Lung microvascular endothelial cell (primary cell): ENCODE measurements around the gene CACNA1E. TPM values are rescaled to one million over a fixed set of nuclear protein-coding genes. Genes with fewer than 3 reads are reported as not detected.

Experiments used
- DNase-seq, 2 donors: peaks; one replicate each; pipeline versions ENCODE4 v3.0.0 to v3.0.0-alpha.2; 2010; ENCODE audit warnings: low read depth in 2 of 2
- total RNA-seq: library from RNA; depleted of rRNA; stranded (reverse); fragments of >200 nt; gene quantifications from 2 replicates; pipeline ENCODE4 v1.2.1, GENCODE V29; 2014

The CACNA1E gene
- total RNA-seq, 1 donor from 2014 or later: under 0.01 TPM

- DNase-seq: no peak
Measured at GRCh38 chr1:181767001-181767708, 283.8 kb downstream of the CACNA1E start.

DNA sequence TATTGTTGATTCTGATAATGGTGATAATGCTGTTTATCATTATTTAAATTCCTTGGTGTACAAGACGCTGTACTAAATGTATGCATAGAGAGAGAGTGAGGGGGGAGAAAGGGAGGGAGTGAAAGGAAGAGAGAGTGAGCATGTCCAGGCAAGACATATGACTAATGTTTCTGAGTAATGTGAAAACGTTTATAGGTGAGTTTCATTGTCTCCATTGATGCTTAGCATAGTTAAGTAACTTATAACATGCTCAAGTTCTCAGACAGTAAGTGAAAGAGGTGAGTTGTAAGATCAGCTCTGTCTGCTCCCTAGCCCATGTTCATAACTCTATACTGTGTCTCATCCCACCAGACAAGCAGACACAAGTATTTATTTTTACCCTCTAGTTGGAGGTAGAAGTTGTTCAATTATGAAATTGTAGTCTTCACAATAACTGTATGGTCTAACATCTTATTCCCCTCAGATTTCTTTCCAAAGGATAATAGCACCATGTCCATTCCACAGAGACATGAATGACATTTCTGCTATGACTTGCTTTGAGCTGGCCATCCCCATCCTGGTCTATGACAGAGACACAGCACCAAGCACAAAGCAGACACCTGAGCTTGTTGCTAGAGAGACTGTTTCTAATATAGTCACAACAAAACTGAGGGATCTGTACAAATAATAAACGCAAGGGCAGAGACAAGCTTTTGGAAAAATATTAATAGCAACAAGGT lies 285.1 kb downstream of the CACNA1E start:
- no peak for DNase-seq

DNA sequence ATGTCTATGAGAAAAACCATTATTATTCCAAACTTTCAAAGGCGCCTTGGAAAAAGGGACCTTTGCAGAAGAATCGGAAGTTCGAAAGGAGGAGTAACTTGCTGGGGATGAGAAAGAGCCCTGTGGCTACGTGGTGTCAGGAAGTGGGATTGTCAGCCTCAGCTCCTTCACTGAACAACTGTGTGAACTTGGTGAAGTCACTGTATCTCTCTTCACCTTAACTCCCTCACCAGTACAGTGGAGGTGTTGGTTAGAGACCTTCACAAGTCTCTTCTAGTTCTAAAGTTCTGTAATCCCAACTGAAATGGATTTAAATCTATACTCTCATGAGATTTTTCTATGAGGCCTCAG lies 285.6 kb downstream of the CACNA1E start:
- no peak for DNase-seq

DNA sequence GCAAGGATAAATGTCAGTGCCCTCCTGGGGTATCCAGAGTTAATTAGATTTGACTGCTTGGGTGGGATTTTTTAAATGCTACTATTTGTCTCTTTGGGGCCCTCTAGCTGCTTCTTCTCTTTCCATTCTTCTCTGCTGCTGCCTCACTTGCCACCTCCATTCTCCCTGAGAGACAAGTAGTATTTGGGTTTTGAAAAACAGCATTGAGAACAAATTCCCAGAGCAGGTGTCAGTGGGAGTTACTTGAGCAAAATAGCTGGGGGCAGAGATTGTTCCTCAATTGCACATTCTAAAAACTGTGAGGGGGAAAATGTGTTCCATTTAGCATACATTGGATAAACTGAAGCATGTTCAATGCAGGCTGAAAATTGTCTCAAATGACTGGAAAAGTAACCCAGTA lies 286.5 kb downstream of the CACNA1E start:
- DNase-seq: no peak

- DNase-seq: no peak
Measured at GRCh38 chr1:181772714-181773113, 289.4 kb downstream of the CACNA1E start.

DNA sequence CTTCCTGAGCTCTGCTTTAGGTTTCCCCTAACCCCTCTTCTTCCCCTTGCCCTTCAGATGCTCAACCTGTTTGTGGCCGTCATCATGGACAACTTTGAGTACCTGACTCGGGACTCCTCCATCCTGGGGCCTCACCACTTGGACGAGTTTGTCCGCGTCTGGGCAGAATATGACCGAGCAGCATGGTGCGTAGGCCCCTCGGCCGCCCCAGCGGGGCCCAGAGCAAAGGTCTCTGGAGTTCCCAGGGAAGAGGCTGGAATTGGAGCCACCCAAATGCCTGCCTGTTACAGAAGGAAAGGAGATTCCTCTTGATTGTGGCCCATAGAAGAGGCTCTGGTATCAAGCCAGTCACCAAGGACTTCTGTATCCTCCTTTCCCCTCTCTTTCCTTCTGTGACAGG lies 292.7 kb downstream of the CACNA1E start:
- DNase-seq: no peak

DNA sequence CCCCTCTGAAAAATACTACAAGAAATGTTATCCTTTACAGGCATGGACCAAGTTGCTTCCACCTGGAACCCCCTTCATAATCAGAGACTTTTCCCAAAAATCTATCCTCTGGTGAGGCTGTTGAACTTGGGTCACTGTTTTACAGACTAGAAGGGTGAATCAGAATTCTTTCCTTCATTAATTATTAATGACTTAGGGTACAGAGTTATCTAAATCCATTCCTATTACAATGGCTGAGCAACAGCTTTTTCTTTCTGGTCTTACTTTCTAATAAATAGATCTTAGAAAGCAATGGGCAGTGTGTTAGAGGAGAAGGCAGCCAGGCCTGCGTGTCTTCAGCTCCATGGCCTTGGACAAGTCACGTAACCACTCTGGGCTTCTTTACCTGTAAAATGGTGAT lies 294.0 kb downstream of the CACNA1E start:
- DNase-seq: no peak

- DNase-seq: no peak
Measured at GRCh38 chr1:181777812-181778211, 294.5 kb downstream of the CACNA1E start.

- DNase-seq: no peak
Measured at GRCh38 chr1:181778640-181779260, 295.4 kb downstream of the CACNA1E start.

DNA sequence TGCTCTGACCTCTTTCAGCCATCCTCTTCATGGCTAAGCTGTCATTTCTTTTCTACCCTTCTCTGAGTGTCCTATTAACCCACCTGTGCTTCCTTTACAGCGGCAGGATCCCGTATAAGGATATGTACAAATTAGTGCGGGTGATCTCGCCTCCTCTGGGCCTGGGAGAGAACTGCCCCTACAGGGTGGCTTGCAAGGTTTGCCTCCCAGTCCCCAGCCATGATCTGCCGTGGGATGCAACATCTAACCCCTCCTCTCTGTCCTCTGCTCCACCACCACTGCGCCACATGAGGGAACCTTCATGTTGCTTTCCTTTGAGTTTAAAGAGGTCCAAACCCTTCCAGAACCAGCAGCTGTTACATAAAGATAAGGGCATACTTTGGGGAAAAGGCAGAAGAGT lies 296.0 kb downstream of the CACNA1E start:
- DNase-seq: no peak

DNA sequence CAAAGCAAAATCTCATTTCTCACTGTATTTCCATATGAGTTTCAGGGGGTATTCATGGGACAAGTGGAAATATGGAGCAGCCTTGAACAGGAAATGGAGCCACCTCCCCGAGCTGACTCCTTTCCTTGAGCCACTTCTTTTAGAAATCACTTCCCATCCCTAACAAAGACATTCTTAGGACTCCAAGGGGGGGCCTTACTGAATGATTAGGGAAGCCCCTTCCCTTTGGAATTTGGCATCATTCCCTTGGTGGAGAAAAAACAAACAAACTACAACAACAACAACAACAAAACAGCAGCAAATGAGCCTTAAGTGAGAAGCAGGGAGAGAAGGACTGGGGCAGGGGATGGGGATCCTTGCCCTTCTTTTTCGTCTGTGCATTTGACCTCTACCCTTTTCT lies 299.9 kb downstream of the CACNA1E start:
- DNase-seq: no peak

DNA sequence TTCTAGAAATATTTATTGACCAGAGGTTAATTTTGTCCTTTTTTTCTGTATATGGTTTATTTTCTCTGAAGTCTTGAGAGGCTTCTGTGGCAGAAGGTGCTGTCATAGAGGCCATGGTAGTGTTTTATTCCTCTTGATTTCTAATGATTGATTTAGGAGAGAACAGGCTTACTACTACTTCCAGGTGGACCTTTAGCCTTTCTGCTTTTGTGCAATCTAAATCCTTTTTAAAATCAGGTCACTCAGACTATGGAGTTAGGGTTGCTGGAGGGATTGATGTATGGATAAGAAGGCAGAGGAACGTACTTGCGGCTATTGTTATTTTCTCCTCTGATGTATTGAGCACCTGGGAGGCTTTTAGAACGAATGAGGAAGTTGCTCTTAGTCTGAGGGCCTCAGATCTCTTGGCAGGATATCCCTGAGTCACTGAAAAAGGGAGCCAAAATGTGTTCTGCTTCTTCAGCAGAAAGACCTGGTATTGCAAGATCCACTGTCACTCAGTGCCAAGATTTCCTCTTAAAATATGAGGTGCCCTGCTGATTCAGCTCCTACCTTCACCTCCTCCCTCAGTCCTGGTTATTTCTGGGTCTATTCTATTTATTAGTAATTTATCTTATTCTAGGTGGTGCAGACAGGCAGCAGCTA lies 300.8 kb downstream of the CACNA1E start:
- DNase-seq: no peak

DNA sequence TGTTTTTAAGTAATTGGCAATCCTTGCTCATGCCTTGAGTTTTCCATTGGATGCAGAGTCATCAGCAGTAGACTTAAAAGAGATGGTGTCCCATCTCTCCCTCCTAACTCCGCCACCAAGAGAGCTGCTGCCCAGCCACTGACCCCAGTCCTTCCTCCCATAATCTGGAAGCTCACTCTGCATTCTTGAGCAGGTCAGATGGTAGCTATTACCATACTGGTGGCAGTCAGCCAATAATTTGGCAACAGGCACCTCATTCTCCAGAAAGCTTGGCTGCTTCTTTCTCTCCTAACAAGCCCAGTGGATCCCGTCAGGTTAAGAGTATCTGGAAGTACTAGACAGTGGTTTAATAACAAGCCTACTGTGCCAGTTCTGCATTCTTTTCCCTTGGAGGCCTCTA lies 306.1 kb downstream of the CACNA1E start:
- DNase-seq: no peak

GRCh38 chr1:181791721-181792120 lies 308.4 kb downstream of the CACNA1E start:
- DNase-seq: no peak

GRCh38 chr1:181793831-181794230 lies 310.5 kb downstream of the CACNA1E start:
- no peak for DNase-seq

DNA sequence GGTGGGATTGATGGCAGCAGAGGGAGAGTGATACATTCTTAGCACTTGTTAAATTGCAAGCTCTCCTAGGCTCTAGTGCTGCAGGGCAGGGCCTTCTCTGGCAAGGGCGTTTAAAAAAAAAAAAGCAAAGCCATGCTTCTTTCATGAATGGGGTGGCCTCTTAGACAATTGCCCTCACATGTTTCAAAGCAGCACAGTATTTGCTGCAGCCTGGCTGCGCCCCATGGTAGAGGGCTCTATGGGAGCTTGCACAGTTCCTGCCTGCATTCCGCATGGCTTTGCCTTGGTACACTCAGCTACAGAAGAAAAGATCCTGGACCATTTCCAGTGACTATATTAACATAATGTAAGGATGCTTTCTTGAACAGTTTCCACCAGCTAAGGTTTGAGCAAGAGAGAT lies 311.0 kb downstream of the CACNA1E start:
- DNase-seq: no peak

DNA sequence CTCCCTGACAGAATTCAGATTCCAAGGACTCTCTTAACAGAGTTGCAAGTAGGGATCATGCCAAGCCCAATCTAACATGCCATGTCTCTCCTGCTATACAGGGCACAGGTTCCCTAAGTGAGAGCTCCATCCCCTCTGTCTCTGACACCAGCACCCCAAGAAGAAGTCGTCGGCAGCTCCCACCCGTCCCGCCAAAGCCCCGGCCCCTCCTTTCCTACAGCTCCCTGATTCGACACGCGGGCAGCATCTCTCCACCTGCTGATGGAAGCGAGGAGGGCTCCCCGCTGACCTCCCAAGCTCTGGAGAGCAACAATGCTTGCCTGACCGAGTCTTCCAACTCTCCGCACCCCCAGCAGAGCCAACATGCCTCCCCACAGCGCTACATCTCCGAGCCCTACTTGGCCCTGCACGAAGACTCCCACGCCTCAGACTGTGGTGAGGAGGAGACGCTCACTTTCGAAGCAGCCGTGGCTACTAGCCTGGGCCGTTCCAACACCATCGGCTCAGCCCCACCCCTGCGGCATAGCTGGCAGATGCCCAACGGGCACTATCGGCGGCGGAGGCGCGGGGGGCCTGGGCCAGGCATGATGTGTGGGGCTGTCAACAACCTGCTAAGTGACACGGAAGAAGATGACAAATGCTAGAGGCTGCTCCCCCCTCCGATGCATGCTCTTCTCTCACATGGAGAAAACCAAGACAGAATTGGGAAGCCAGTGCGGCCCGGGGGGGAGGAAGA lies 315.0 kb downstream of the CACNA1E start:
- DNase-seq: no peak

DNA sequence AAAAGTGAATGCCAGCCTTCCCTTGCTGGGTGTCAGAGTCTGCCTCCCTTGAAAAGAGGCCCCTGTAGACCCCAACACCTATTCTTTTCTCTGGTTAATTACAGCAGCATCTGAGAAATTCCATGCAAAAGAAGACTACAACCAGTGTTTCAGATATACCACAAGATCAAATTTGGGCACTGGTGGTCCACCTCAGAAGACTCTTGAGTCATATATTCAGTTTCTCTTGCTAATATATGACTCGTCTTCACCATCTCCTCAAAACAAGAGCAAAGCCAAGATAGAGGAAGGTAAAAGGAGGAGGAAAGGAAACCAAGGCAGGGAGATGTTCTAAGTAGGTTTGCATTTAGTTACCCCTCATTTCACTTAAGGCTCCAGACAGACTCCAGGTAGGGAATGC lies 318.3 kb downstream of the CACNA1E start:
- DNase-seq: no peak

DNA sequence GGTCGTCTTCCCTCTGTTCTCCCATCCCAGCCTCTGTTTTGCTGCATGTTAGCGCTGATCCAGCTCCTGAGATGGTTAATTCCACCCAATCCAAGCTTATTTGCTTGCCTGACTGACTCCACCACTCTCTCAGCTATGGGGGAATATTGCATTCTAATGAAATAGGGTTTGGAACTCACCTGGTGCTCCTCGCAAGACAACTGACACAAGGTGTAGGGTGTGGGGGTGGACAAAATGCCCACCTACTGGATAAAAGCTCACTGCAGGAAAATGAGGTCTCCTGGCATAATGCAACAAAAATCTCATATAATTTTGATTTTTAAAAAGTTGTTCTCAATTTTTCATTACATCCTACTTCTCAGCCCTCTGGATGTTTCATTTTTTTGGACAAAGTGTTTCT lies 319.1 kb downstream of the CACNA1E start:
- DNase-seq: no peak

DNA sequence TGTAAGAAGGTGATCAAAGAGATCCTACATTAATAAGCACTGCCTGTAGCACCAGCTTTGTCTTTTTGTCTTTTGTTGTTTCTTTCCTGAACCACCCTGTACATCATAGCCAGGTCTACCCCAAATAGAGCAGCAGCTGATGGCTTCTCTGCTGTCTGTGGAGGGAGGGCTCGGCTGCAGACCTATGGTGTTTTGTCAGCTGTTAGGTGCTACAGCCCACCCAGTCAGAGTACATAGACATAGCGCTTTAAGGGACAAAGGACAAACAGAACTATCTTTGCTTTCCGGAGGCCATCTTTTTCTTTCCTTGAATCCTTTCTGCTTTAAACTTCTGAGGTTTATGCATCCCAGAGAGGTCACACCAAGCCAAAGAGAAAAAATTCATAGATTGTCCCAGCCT lies 320.1 kb downstream of the CACNA1E start:
- DNase-seq: no peak

DNA sequence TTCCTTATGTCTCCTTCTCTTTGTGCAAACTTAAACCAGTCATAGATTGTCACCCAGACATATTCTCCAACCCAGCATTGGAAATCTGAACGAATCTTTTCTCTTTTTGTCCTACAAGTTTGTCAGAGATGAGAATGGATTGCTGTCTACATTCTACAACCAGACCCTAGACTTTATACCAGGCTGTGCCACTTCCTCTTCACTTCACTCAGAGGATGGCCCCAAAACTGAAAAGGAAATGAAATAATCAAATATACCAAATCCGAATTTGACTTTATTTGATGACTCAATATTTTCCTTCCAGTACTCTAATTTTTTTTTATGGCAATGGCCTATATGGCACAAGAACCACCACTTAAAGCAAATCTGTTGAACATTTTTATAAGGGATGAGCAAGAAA lies 321.7 kb downstream of the CACNA1E start:
- no peak for DNase-seq

DNA sequence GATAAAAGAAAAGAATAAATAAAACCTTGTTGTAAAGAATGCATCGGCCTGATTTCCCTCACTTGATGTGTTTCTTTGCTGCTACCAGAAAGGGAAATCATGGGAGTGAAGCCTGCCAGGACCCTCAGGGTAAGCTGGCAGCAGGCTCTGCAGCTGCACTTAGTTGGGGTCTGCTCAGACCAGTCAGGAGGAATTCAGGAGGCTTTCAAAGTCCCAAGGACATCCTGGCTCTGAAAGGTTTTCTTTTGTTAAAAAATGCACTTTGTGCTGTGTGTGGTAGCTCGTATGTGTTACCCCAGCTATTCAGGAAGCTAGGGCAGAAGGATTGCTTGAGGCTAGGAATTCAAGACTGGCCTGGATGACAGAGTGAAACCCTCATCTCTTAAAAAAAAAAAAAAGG lies 323.4 kb downstream of the CACNA1E start:
- DNase-seq: no peak
